Caco-2 (cell line): ENCODE results near the gene PSMD6. TPM values are rescaled to one million over a fixed set of nuclear protein-coding genes. Genes with fewer than 3 reads are reported as not detected.

Experiments
- BruUV-seq: library from RNA; stranded (reverse); fragments of 400-500 nt; replicated peaks from 2 replicates; lab custom pipeline; 2021; lab: Mats Ljungman, UMichigan
- CTCF ChIA-PET: fragments of 300-600 bp; sonication (Branson Sonifier 250); formaldehyde crosslinking; loops from one replicate; lab custom pipeline; 2022; ENCODE audit warnings: antibody characterized with exemption; lab: Charles Lee
- POLR2A ChIA-PET: fragments of 300-600 bp; sonication (Branson Sonifier 250); formaldehyde crosslinking; loops from one replicate; lab custom pipeline; 2022; ENCODE audit warnings: antibody characterized with exemption; lab: Charles Lee
- DNase-seq, 2 experiments: peaks; one replicate each; pipeline versions ENCODE4 v3.0.0 to v3.0.0-alpha.2; 2020 to 2022
- H3K27me3 ChIP-seq: replicated peaks from 2 replicates; pipeline ENCODE4 v1.6.0; 2011; ENCODE audit warnings: low read length; ENCODE audit not compliant: control insufficient read depth, insufficient read depth
- H3K36me3 ChIP-seq: 2 replicates; pipeline ENCODE4 v1.5.1; 2011; ENCODE audit warnings: low read length; ENCODE audit not compliant: control insufficient read depth, insufficient read depth
- H3K4me1 ChIP-seq: fragments of 250-450 bp; sonication (Bioruptor Pico); 2 replicates; pipeline ENCODE4 v1.5.1; 2020; ENCODE audit warnings: mild to moderate bottlenecking
- H3K4me3 ChIP-seq: 2 replicates; pipeline ENCODE4 v1.5.1; 2011; ENCODE audit warnings: low read depth, mild to moderate bottlenecking, control low read depth, low read length
- H3K9me3 ChIP-seq: fragments of 250-450 bp; sonication (Bioruptor Pico); 2 replicates; pipeline ENCODE4 v1.5.1; 2020; ENCODE audit warnings: mild to moderate bottlenecking, moderate library complexity
- H3K27ac Mint-ChIP-seq: one replicate; pipeline ENCODE4 v1.8.0; 2022; ENCODE audit warnings: mixed read lengths; ENCODE audit not compliant: unreplicated experiment
- H3K27me3 Mint-ChIP-seq: one replicate; pipeline ENCODE4 v1.8.0; 2022; ENCODE audit warnings: mixed read lengths; ENCODE audit not compliant: insufficient read depth, unreplicated experiment
- H3K36me3 Mint-ChIP-seq: one replicate; pipeline ENCODE4 v1.8.0; 2022; ENCODE audit warnings: mild to moderate bottlenecking, mixed read lengths; ENCODE audit not compliant: insufficient read depth, unreplicated experiment
- H3K4me1 Mint-ChIP-seq: one replicate; pipeline ENCODE4 v1.8.0; 2022; ENCODE audit warnings: low read depth, mixed read lengths; ENCODE audit not compliant: unreplicated experiment
- H3K4me3 Mint-ChIP-seq: one replicate; pipeline ENCODE4 v1.8.0; 2022; ENCODE audit warnings: mild to moderate bottlenecking, moderate library complexity, mixed read lengths; ENCODE audit not compliant: unreplicated experiment
- H3K9me3 Mint-ChIP-seq: one replicate; pipeline ENCODE4 v1.8.0; 2022; ENCODE audit warnings: mixed read lengths; ENCODE audit not compliant: unreplicated experiment
- intact Hi-C: fragments of 100-400 bp; cut with micrococcal nuclease; formaldehyde crosslinking; loops from one replicate; pipeline ENCODE4 v1.10.0; 2022; ENCODE audit not compliant: unreplicated experiment
- total RNA-seq: library from RNA; stranded (reverse); gene quantifications from 2 replicates; pipeline ENCODE4 v1.2.3, GENCODE V29; 2022
- TF ChIP-seq, protein P1 (sequence below), 2 experiments: fragments of 200-600 bp in 1 of 2; IDR thresholded peaks; 1 replicate in 1 of 2; 2 replicates in 1 of 2; pipeline versions ENCODE4 v1.5.1 to v1.8.0; 2011 to 2022; ENCODE audit warnings: antibody characterized with exemption in 1 of 2, control low read depth in 1 of 2, inconsistent platforms in 1 of 2, low read depth in 1 of 2, low read length in 1 of 2, mild to moderate bottlenecking in 1 of 2, moderate library complexity in 1 of 2; ENCODE audit not compliant: insufficient read depth in 1 of 2, severe bottlenecking in 1 of 2, unreplicated experiment in 1 of 2

PSMD6 gene
- total RNA-seq, 1 experiment from 2014 or later = 100 TPM

GRCh38 chr3:63998852-63999754 lies 24.2 kb downstream of the PSMD6 start:
- Mint-ChIP-seq H3K9me3 (no peaks in the 10 kb centered on the region), H3K36me3 (peaks cover 51% of the 10 kb centered on the region), H3K4me3 (no peak overlapping the region), H3K27me3 (no peaks in the 10 kb centered on the region), H3K4me1 (no peaks in the 10 kb centered on the region), H3K27ac (no peak overlapping the region)
- intact Hi-C loops = no loop called here
- H3K4me3 ChIP-seq = no peak overlapping the region
- no peaks in the 10 kb centered on the region for H3K27me3 ChIP-seq
- no peaks in the 10 kb centered on the region for H3K9me3 ChIP-seq
- ChIA-PET CTCF (no interaction called here), POLR2A (no interaction called here)
- BruUV-seq = no TSS peak
- no peaks in the 10 kb centered on the region for H3K4me1 ChIP-seq
- DNase-seq = no peak
- TF ChIP-seq, protein P1, sequence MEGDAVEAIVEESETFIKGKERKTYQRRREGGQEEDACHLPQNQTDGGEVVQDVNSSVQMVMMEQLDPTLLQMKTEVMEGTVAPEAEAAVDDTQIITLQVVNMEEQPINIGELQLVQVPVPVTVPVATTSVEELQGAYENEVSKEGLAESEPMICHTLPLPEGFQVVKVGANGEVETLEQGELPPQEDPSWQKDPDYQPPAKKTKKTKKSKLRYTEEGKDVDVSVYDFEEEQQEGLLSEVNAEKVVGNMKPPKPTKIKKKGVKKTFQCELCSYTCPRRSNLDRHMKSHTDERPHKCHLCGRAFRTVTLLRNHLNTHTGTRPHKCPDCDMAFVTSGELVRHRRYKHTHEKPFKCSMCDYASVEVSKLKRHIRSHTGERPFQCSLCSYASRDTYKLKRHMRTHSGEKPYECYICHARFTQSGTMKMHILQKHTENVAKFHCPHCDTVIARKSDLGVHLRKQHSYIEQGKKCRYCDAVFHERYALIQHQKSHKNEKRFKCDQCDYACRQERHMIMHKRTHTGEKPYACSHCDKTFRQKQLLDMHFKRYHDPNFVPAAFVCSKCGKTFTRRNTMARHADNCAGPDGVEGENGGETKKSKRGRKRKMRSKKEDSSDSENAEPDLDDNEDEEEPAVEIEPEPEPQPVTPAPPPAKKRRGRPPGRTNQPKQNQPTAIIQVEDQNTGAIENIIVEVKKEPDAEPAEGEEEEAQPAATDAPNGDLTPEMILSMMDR (IDR thresholded peaks at IDR 0.05; ENCODE audit: insufficient read depth in 1 of 2, low read depth in 1 of 2, low read length in 1 of 2, severe bottlenecking in 1 of 2, unreplicated experiment in 1 of 2) = no peak
- H3K36me3 ChIP-seq = peaks cover 1% of the 10 kb centered on the region

- no TSS peak for BruUV-seq
- Mint-ChIP-seq H3K4me1 (no peaks in the 10 kb centered on the region), H3K27ac (no peak overlapping the region), H3K4me3 (no peak overlapping the region), H3K9me3 (no peaks in the 10 kb centered on the region), H3K27me3 (no peaks in the 10 kb centered on the region), H3K36me3 (peaks cover 64% of the 10 kb centered on the region)
- H3K9me3 ChIP-seq = no peaks in the 10 kb centered on the region
- H3K4me3 ChIP-seq = no peak overlapping the region
- intact Hi-C loops = no loop called here
- H3K4me1 ChIP-seq = no peaks in the 10 kb centered on the region
- no peaks in the 10 kb centered on the region for H3K27me3 ChIP-seq
- H3K36me3 ChIP-seq = peaks cover 1% of the 10 kb centered on the region
- TF ChIP-seq, protein P1 (IDR thresholded peaks at IDR 0.05; ENCODE audit: insufficient read depth in 1 of 2, low read depth in 1 of 2, low read length in 1 of 2, severe bottlenecking in 1 of 2, unreplicated experiment in 1 of 2) = no peak
- CTCF ChIA-PET = interaction anchor here (1.6 kb wide), 1 partner anchor 35 kb away, joined by 5 read pairs; no protein-coding TSS in a partner anchor
- POLR2A ChIA-PET = no interaction called here
- DNase-seq = no peak
Observed at GRCh38 chr3:63995086-63995485, 28.2 kb downstream of the PSMD6 start.

DNA sequence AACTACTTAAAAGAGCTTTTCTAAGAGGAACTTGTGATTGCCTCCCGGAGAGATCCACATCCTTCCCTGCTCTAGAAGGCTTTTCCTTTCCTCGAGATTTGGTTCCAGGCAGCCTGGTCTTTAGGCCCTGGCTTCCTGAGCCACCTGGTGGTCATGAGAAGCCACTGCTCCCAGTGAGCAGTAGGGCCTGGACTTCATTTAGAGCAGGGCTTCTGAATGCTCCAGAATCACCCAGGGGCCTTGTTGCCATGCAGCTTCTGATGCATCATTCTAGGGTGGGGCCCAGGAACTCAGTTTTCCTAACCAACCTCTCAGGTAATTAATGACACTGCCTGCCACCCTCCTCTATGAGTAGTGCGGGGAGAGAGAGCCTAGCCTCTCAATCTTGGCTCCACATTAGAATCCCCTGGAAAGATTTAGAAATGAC lies 29.6 kb downstream of the PSMD6 start:
- no TSS peak for BruUV-seq
- Mint-ChIP-seq H3K36me3 (peaks cover 56% of the 10 kb centered on the region), H3K4me3 (no peak overlapping the region), H3K9me3 (no peaks in the 10 kb centered on the region), H3K4me1 (no peaks in the 10 kb centered on the region), H3K27me3 (no peaks in the 10 kb centered on the region), H3K27ac (no peak overlapping the region)
- peak; percentile 63 to 68 for DNase-seq
- H3K36me3 ChIP-seq = peaks cover 1% of the 10 kb centered on the region
- no peaks in the 10 kb centered on the region for H3K4me1 ChIP-seq
- ChIA-PET CTCF (interaction anchor here (1.1 to 1.6 kb wide), 3 partner anchors 32 to 33 kb away, joined by 3 to 5 read pairs (median 5); no protein-coding TSS in a partner anchor), POLR2A (no interaction called here)
- TF ChIP-seq, protein P1 (IDR thresholded peaks at IDR 0.05; ENCODE audit: insufficient read depth in 1 of 2, low read depth in 1 of 2, low read length in 1 of 2, severe bottlenecking in 1 of 2, unreplicated experiment in 1 of 2) = peak; percentile 76 to 93
- no peak overlapping the region for H3K4me3 ChIP-seq
- H3K9me3 ChIP-seq = no peaks in the 10 kb centered on the region
- H3K27me3 ChIP-seq = no peaks in the 10 kb centered on the region
- intact Hi-C loops = loop anchor here (1.0 to 5.0 kb wide), 3 partner anchors 31 to 641 kb away; no protein-coding TSS in a partner anchor
